ENCODE results near the gene DHX35.

DNA sequence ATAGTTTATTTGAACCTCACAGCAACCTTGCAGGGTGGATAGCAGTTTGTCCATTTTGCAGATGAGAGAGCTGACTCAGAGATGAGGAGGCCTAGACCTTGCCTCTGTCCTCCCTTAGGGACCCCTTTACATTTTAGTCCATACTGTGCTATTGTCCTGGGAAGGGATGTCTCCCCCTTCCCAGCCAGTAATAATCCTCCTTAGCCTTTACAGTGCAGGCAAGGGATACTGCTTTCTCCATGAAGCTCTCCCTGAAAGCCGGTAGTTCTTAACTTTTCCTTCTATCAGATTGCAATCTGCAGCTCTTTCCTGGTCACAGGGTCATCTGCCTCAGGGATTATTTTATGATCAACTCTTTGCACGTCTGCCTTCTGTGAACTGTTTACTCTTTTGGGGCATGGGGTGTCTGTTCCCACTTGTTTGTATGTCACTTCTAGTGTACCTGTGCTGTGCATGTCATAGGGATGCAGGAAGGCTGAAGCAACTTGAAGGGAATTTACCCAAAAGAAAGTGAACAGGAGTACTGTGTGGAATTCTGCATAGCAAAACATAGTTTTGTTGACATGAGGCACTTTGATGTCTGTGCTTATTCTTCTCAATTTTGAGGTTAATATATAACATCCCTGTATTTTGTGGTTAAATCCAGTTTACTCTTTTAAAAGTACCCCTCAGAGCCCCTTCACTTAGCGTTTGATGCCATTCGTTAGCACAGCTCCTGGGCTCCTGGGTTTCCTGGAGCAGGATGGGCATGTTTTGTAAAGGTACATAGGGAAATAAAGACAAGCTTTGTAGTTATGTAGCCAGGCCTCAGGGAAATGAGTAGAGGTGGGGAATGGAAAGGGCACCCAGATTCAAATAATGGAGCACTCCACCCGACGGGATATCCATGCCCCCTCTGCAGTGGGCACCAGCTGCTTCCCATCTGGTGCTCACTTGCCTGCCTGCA lies 38.1 kb downstream of the DHX35 start:
- TF ChIP-seq EP300 (IDR thresholded peaks at IDR 0.05) (no peak), POLR2A (IDR thresholded peaks at IDR 0.05) (no peak)
- TF ChIP-seq, protein P1, sequence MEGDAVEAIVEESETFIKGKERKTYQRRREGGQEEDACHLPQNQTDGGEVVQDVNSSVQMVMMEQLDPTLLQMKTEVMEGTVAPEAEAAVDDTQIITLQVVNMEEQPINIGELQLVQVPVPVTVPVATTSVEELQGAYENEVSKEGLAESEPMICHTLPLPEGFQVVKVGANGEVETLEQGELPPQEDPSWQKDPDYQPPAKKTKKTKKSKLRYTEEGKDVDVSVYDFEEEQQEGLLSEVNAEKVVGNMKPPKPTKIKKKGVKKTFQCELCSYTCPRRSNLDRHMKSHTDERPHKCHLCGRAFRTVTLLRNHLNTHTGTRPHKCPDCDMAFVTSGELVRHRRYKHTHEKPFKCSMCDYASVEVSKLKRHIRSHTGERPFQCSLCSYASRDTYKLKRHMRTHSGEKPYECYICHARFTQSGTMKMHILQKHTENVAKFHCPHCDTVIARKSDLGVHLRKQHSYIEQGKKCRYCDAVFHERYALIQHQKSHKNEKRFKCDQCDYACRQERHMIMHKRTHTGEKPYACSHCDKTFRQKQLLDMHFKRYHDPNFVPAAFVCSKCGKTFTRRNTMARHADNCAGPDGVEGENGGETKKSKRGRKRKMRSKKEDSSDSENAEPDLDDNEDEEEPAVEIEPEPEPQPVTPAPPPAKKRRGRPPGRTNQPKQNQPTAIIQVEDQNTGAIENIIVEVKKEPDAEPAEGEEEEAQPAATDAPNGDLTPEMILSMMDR (IDR thresholded peaks at IDR 0.05): no peak

All from tibial nerve (tissue), 4 donors.